Nucleus accumbens (tissue), 56 donors: Measurements from ENCODE around the gene BICRAL.
"Not testable (repeated sequence)": the region's sequence is repeated elsewhere in the genome, so short reads cannot be mapped to it uniquely, and the experiment has no call there.

ENCODE experiments used
- DNase-seq, 56 donors: peaks; one replicate each; lab custom pipeline; 2025; lab: John Stamatoyannopoulos, UW

Gene BICRAL

GRCh38 chr6:42781796-42782688 is at the start of gene BICRAL:
Gene BICRAL (plus strand): TSS chr6:42782052. CDS start chr6:42822023, 39,971 bp downstream.
- DNase-seq = peak in 37 of 56 donors; percentile 18 to 82 (median 55)

- not testable (repeated sequence) for DNase-seq
Observed at GRCh38 chr6:42733867-42734481, 47.9 kb upstream of the BICRAL start.

- no peak for DNase-seq
Observed at GRCh38 chr6:42735976-42736375, 45.9 kb upstream of the BICRAL start.

GRCh38 chr6:42740725-42741124 is 41.1 kb upstream of the BICRAL start:
- DNase-seq = no peak

GRCh38 chr6:42742116-42742894 is 39.5 kb upstream of the BICRAL start:
- no peak for DNase-seq

GRCh38 chr6:42744351-42744893 is 37.4 kb upstream of the BICRAL start:
- DNase-seq = peak in 1 of 56 donors; percentile 7

- DNase-seq = peak in 26 of 56 donors; percentile 7 to 66 (median 33)
Observed at GRCh38 chr6:42745083-42745639, 36.7 kb upstream of the BICRAL start.

- peak; percentile 58 to 99 (median 98) for DNase-seq
Observed at GRCh38 chr6:42745640-42746462, 36.0 kb upstream of the BICRAL start, which contains the start of gene TBCC. Gene TBCC (minus strand): TSS chr6:42746103. CDS start chr6:42746073, 30 bp downstream.

GRCh38 chr6:42746463-42747391 is 35.1 kb upstream of the BICRAL start:
- peak in 54 of 56 donors; percentile 32 to 89 (median 71) for DNase-seq

- DNase-seq = peak in 4 of 56 donors; percentile 3 to 4 (median 4)
Observed at GRCh38 chr6:42748203-42748898, 33.5 kb upstream of the BICRAL start.

- DNase-seq = no peak
Observed at GRCh38 chr6:42751055-42751454, 30.8 kb upstream of the BICRAL start.

GRCh38 chr6:42754759-42755158 is 27.1 kb upstream of the BICRAL start:
- DNase-seq = no peak

GRCh38 chr6:42756722-42757121 is 25.1 kb upstream of the BICRAL start:
- DNase-seq = peak in 15 of 56 donors; percentile 2 to 27 (median 12)

GRCh38 chr6:42758756-42759430 is 23.0 kb upstream of the BICRAL start:
- DNase-seq = no peak

- DNase-seq = no peak
Observed at GRCh38 chr6:42761287-42762067, 20.4 kb upstream of the BICRAL start.

GRCh38 chr6:42762426-42762859 is 19.4 kb upstream of the BICRAL start:
- no peak for DNase-seq
